ENCODE data around the gene TMA7.
"Not testable (repeated sequence)": the region's sequence is repeated elsewhere in the genome, so short reads cannot be mapped to it uniquely, and the experiment has no call there.

DNA sequence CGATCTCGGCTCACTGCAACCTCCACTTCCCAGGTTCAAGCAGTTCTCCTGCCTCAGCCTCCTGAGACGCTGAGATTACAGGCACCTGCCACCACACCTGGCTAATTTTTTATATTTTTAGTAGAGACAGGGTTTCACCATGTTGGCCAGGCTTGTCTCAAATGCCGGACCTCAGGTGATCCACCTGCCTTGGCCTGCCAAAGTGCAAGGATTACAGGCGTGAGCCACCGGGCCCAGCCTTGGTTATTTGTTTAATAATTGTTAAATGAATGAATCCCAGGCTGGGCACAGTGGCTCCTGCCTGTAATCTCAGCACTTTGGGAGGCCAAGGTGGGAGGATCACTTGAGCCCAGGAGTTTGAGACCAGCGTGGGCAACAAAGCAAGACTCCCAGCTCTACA, 21.7 kb downstream of the TMA7 start:
- TF ChIP-seq CTCF, POLR2AphosphoS5 (IDR thresholded peaks at IDR 0.05): not testable (repeated sequence)
